GM18520 (cell line): ENCODE measurements around the gene THRAP3.
"Not testable (repeated sequence)": the region's sequence is repeated elsewhere in the genome, so short reads cannot be mapped to it uniquely, and the experiment has no call there.

Experiments
- ATAC-seq: cut with Tn5 transposase; IDR thresholded peaks from one replicate; pipeline ENCODE4 v1.9.1; 2021; ENCODE audit not compliant: unreplicated experiment

Gene THRAP3

DNA sequence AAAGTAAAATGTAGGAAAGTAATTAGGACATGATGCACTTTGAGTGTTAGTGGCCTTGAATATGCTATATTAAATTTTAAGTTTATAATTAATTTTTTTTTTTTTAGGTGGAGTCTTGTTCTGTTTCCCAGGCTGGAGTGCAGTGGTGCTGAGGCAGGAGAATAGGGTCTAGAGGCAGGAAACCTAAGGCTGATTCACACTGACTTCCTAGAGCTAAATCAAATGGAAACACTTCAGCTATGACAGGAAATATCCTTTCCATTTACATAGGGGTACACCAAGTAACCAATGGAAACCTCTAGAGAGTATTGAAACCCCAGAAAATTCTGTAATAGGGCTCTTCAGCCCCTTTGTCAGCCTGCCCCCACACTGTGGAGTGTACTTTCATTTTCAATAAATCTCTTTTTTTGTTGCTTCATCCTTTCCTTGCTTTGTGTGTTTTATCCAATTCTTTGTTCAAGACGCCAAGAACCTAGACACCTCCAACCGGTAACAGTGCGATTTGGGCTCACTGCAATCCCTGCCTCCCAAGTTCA, 17.9 kb upstream of the THRAP3 start:
- ATAC-seq, result no peak

GRCh38 chr1:36207339-36207738, 16.9 kb upstream of the THRAP3 start:
- ATAC-seq, result no peak

DNA sequence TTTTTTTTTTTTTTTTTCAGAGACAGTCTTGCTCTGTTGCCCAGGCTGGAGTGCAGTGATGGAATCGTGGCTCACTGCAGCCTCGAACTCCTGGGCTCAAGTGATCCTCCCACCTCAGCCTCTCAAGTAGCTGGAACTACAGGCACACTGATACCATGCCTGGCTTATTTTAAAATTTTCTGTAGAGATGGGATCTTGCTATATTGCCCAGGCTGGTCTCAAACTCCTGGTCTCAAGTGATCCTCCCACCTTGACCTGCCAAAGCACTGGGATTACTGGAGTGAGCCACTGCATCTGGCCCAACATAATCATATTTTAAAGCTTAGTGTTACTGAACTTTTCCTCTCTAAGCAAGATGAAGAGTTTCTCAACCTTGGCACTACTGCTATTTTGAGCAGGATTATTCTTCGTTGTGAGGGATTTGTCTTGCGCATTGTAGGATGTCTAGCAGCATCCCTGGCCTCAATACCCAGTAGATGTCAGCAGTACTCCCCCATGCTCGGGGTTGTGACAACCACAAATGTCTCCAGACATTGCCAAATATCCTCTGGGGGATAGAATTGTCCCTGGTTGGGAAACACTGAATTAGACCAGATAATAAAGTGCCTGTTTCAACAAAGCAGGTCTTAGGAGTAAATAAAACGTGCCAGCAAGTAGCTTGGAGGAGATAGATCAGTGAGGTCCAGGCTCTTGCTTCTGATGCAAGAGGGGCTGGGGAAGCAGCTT, 15.1 kb upstream of the THRAP3 start:
- ATAC-seq, result no peak

GRCh38 chr1:36211307-36211706, 12.9 kb upstream of the THRAP3 start:
- ATAC-seq, result no peak

GRCh38 chr1:36211841-36212240, 12.4 kb upstream of the THRAP3 start:
- ATAC-seq, result no peak

DNA sequence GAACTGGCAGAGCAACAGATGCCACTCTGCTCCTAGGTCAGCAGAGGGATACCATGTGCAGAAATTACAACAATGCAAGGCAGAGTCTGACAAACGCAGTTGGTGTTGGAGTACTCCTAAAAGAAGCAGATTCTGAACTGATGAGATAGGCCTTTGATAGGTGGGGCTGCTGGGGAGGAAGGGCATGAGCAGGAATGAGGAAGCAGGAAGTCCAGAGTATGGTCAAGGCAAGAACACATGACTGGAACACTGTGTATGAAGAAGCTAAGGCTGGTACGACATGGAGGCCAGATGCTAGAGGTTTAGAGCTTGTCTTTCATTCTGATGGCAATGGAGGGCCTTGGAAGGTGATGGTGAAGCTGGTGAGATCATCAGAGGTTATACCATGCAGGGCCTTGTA, 11.5 kb upstream of the THRAP3 start:
- no peak for ATAC-seq

DNA sequence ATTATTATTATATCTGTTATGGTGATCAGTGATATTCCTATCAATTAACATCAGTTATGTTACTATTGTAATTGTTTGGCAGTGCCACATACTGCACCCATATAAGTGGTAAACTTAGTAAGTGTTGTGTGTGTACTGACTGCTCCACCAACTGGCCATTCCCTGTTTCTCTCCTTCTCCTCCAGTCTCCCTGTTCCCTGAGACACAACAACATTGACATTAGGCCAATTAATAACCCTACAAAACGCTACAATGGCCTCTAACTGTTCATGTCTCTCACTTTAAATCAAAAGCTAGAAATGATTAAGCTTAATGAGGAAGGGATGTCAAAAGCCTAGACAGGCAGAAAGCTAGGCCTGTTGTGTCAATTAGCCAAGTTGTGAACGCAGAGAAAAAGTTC, 6.6 kb upstream of the THRAP3 start:
- ATAC-seq, result no peak

DNA sequence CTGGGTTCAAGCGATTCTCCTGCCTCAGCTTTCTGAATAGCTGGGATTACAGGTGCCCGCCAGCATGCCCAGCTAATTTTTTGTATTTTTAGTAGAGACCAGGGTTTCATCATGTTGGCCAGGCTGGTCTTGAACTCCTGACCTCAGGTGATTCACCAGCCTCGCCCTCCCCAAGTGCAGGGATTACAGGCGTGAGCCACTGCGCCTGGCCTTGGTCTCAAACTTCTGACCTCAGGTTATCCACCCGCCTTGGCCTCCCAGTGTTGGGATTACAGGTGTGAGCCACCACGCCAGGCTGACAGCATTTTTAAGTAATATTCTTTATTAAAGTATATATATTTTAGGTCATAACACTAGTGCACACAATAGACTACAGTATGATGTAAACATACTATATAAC, 2.3 kb upstream of the THRAP3 start:
- not testable (repeated sequence) for ATAC-seq

GRCh38 chr1:36222481-36223380, 1.5 kb upstream of the THRAP3 start:
- no peak for ATAC-seq

DNA sequence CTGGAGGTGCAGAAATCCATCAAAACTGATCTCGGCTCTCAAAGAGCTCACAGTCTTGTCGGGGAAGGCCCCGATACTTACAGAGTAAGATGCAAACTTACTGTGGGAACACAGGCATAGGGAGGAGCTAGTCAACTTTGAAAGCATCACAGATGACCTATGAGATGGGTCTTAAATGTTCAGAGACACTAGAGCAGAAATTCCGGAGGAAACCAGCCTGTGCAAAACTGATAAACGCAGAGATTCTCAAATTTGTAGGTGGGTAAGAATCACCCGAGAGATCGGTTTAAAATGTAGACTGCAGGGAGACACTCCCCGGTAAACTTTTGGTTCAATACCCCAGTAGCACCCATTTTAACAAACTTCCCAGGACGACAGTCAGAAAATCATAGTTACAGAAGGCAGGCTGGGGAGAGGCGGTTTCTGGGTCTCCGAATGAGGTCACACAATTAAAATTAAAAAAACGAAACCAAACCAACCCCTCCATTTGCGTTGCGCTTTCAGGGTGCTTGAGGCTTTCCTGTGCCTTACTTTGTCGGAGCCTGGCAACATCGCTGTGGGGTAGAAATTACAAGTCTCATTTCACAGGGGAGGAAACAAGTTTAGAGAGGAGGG, 755 bp upstream of the THRAP3 start:
- ATAC-seq, result no peak

DNA sequence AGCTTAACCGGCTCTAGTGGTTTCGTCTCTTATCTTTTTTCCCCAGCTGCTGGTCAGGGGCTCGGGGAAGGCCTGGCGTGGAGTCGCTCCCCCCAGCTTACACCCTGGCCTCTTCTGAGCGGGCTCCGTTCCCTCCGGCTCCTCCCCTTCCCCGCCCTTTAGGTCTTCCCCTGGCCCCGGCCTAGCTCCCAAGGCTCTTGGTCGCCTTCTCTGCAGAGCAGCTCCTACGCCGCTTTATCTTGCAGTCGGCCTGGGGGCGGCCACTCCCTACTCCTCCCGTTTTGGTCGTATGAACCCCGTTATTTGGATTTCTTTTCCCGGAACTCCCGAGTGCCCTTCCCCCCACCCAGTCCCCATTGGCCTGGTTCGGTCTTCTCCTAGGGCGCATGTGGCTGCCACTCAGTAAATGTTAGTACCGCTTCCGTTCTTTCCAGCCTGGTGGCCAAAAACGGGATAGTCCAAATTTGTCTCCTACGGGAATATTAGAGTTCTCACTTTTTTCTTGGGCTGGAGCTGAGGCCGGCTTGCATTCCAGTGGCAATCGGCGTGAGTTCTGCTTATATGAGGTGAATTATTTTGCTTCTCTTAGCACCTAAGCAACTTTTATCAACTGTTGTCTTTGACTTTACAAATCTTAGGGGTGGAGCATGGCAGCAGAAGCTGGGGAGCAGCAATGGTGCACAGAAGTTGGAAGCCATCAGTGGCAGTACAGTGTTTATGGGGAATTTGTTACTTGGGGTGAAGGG, 467 bp downstream of the THRAP3 start:
- peak; percentile 16 for ATAC-seq

DNA sequence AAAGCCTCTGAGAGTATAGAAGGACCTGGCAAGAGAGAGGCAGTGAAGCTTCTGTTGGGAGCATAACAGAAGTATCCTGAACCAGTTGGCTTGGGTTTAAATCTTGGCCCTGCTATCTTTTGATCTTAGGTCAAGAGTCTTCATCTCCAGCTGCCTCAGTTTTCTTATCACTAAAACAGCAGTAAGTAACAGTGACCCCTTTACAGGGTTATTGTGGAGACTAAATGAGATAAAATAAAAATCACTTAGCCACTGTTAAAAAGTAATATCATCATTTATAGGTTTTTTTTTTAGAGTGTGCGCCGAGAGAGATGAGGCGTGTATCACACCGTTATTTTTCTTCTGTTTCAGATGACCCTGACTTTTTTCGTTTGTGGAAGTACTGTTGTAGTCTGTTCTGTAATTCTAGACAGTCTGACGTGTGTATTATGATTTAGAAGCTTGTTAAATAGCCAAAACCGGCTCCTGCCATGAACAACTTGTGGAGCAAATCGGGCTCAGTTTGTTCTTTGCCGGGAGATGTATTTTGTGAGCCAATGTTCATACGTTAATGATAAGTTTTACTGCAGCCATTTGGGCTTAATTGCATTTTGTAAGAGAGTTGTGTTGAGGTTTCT, 1.1 kb downstream of the THRAP3 start:
- no peak for ATAC-seq

GRCh38 chr1:36230279-36230678, 6.0 kb downstream of the THRAP3 start:
- ATAC-seq, result not testable (repeated sequence)

GRCh38 chr1:36231191-36231590, 6.9 kb downstream of the THRAP3 start:
- no peak for ATAC-seq

- no peak for ATAC-seq
These were observed 8.2 kb downstream of the THRAP3 start for GRCh38 chr1:36232212-36233095.

GRCh38 chr1:36236302-36236701, 12.1 kb downstream of the THRAP3 start:
- no peak for ATAC-seq

GRCh38 chr1:36238433-36238832, 14.2 kb downstream of the THRAP3 start:
- no peak for ATAC-seq

GRCh38 chr1:36239941-36240637, 15.8 kb downstream of the THRAP3 start:
- ATAC-seq, result no peak

DNA sequence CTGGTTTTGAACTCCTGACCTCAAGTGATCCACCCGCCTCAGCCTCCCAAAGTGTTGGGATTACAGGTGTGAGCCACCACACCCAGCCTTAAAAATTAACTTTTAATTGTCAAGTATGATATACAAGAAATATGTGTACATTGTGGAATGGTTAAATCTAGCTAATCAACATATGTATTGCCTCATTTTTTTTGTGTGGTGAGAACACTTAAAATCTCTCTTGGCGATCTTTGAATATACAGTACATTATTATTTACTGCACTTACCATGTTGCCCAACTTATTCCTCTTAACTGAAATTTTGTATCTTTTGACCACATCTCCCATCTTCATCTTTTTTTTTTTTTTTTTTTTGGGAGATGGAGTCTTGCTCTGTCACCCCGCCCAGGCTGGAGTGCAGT, 23.3 kb downstream of the THRAP3 start:
- ATAC-seq, result no peak
